SK-N-SH (cell line): ENCODE results near the gene GGACT. TPM values are rescaled to one million over a fixed set of nuclear protein-coding genes. Genes with fewer than 3 reads are reported as not detected.

Source experiments
- CTCF ChIA-PET: fragments of 300-600, 350-600 bp; formaldehyde crosslinking; extraction: SDS; loops from one replicate; lab custom pipeline; 2021; lab: Yijun Ruan, JAX
- POLR2A ChIA-PET: fragments of 350-600 bp; sonication (Branson Sonifier 250); formaldehyde crosslinking; extraction: SDS; loops from one replicate; lab custom pipeline; 2020; ENCODE audit warnings: antibody characterized with exemption, inconsistent platforms; lab: Yijun Ruan, JAX
- DNase-seq: peaks from one replicate; pipeline ENCODE4 v3.0.0; 2012
- H2AFZ ChIP-seq: fragments of 200-600 bp; sonication (generic); 2 replicates; pipeline ENCODE4 v1.8.1; 2016; ENCODE audit warnings: antibody characterized with exemption, mild to moderate bottlenecking, low read depth
- H3F3A ChIP-seq: fragments of 200-600 bp; sonication (generic); replicated peaks from 2 replicates; pipeline ENCODE3; 2016; ENCODE audit warnings: antibody characterized with exemption, mild to moderate bottlenecking; ENCODE audit not compliant: insufficient read depth
- H3K27ac ChIP-seq, 2 experiments: fragments of 200-500 bp in 1 of 2; fragments of 200-600 bp in 1 of 2; sonication (Bioruptor generic) in 1 of 2; sonication (generic), shearing (Covaris generic) in 1 of 2; 2 replicates each; pipeline versions ENCODE4 v1.5.1 to v1.6.1; 2014 to 2016; ENCODE audit warnings: low read depth in 2 of 2, inconsistent platforms in 1 of 2, low read length in 1 of 2, mild to moderate bottlenecking in 1 of 2, mixed read lengths in 1 of 2
- H3K27me3 ChIP-seq: fragments of 200-600 bp; sonication (generic), shearing (Covaris generic); 2 replicates; pipeline ENCODE4 v1.6.1; 2016; ENCODE audit warnings: mixed run types; ENCODE audit not compliant: insufficient read depth
- H3K36me3 ChIP-seq, 2 experiments: fragments of 200-500 bp in 1 of 2; fragments of 200-600 bp in 1 of 2; sonication (Bioruptor generic) in 1 of 2; sonication (generic) in 1 of 2; replicated peaks in 1 of 2; 2 replicates each; pipeline versions ENCODE3 to v1.5.1; 2014 to 2016; ENCODE audit warnings: low read length in 1 of 2, mild to moderate bottlenecking in 1 of 2; ENCODE audit not compliant: insufficient read depth in 2 of 2, control insufficient read depth in 1 of 2
- H3K4me1 ChIP-seq, 2 experiments: fragments of 200-500 bp in 1 of 2; fragments of 200-600 bp in 1 of 2; sonication (Bioruptor generic) in 1 of 2; sonication (generic), shearing (Covaris generic) in 1 of 2; 2 replicates each; pipeline versions ENCODE4 v1.5.1 to v1.6.1; 2014 to 2016; ENCODE audit warnings: low read depth in 1 of 2, low read length in 1 of 2, mixed run types in 1 of 2; ENCODE audit not compliant: insufficient read depth in 2 of 2, control insufficient read depth in 1 of 2
- H3K4me2 ChIP-seq: fragments of 200-600 bp; sonication (generic), shearing (Covaris generic); 2 replicates; pipeline ENCODE4 v1.6.1; 2017; ENCODE audit warnings: mixed run types
- H3K4me3 ChIP-seq, 2 experiments: fragments of 200-500 bp in 1 of 2; fragments of 200-600 bp in 1 of 2; sonication (Bioruptor generic) in 1 of 2; sonication (generic), shearing (Covaris generic) in 1 of 2; 2 replicates each; pipeline versions ENCODE4 v1.5.1 to v1.8.1; 2014 to 2016; ENCODE audit warnings: low read depth in 2 of 2, inconsistent platforms in 1 of 2, low read length in 1 of 2, mild to moderate bottlenecking in 1 of 2, mixed read lengths in 1 of 2, moderate library complexity in 1 of 2
- H3K79me2 ChIP-seq: fragments of 200-600 bp; sonication (generic); 2 replicates; pipeline ENCODE4 v1.8.1; 2017; ENCODE audit warnings: mild to moderate bottlenecking; ENCODE audit not compliant: insufficient read depth
- H3K9ac ChIP-seq: fragments of 200-600 bp; sonication (generic); 2 replicates; pipeline ENCODE4 v1.6.1; 2017; ENCODE audit warnings: mixed run types
- H3K9me2 ChIP-seq: fragments of 200-600 bp; sonication (generic); 2 replicates; pipeline ENCODE4 v1.6.1; 2017; ENCODE audit warnings: mixed run types
- H3K9me3 ChIP-seq: fragments of 200-600 bp; sonication (generic); 2 replicates; pipeline ENCODE4 v1.6.1; 2017; ENCODE audit warnings: mixed run types, mild to moderate bottlenecking, moderate library complexity
- H4K20me1 ChIP-seq: fragments of 200-600 bp; sonication (generic); 2 replicates; pipeline ENCODE4 v1.6.1; 2017; ENCODE audit warnings: mild to moderate bottlenecking, mixed run types; ENCODE audit not compliant: insufficient read depth
- EZH2phosphoT487 ChIP-seq: fragments of 200-600 bp; sonication (generic); IDR thresholded peaks from 2 replicates; pipeline ENCODE4 v1.6.1; 2017; ENCODE audit warnings: low read depth, mixed run types, mild to moderate bottlenecking, antibody characterized with exemption, moderate library complexity, borderline replicate concordance
- FOSL2 ChIP-seq: IDR thresholded peaks from 2 replicates; pipeline ENCODE4 v1.4.0; 2012; ENCODE audit warnings: low read depth, mild to moderate bottlenecking, moderate library complexity, borderline replicate concordance
- GABPA ChIP-seq: IDR thresholded peaks from 2 replicates; pipeline ENCODE4 v1.4.0; 2012; ENCODE audit warnings: low read depth, mild to moderate bottlenecking
- GATA2 ChIP-seq: sonication (generic); formaldehyde crosslinking; IDR thresholded peaks from 2 replicates; pipeline ENCODE4 v1.5.0; 2020; ENCODE audit warnings: mild to moderate bottlenecking, missing genetic modification reagents
- JUND ChIP-seq: IDR thresholded peaks from 2 replicates; pipeline ENCODE4 v1.4.0; 2012
- NFIC ChIP-seq: IDR thresholded peaks from 2 replicates; pipeline ENCODE4 v1.4.0; 2012; ENCODE audit warnings: borderline replicate concordance
- NRF1 ChIP-seq: IDR thresholded peaks from 2 replicates; pipeline ENCODE4 v1.6.1; 2012; ENCODE audit warnings: low read depth, mild to moderate bottlenecking, low read length
- RAD21 ChIP-seq: IDR thresholded peaks from 2 replicates; pipeline ENCODE4 v1.6.1; 2012; ENCODE audit warnings: mild to moderate bottlenecking, low read length
- RFX5 ChIP-seq: IDR thresholded peaks from 2 replicates; pipeline ENCODE4 v1.6.1; 2012; ENCODE audit warnings: mild to moderate bottlenecking, improper control_type of control experiment, low read length
- SIN3A ChIP-seq: IDR thresholded peaks from 2 replicates; pipeline ENCODE4 v1.6.1; 2012; ENCODE audit warnings: low read depth, mild to moderate bottlenecking, low read length, moderate library complexity, borderline replicate concordance
- TCF12 ChIP-seq: IDR thresholded peaks from 2 replicates; pipeline ENCODE4 v1.4.0; 2012
- TEAD4 ChIP-seq: IDR thresholded peaks from 2 replicates; pipeline ENCODE4 v1.4.0; 2012; ENCODE audit warnings: mild to moderate bottlenecking, borderline replicate concordance; ENCODE audit not compliant: insufficient read depth
- whole genome bisulfite sequencing: methylation state at CpG from one replicate; pipeline ENCODE4 v1.1.6; 2017; ENCODE audit warnings: low lambda C conversion rate; 5-methylcytosine and 5-hydroxymethylcytosine counted together
- polyA plus RNA-seq, 3 experiments: library from polyadenylated mRNA; depleted of rRNA; stranded (reverse); fragments of >200 nt; gene quantifications; 2 replicates each; pipeline ENCODE4 v1.2.3, GENCODE V29; 2012
- TF ChIP-seq, protein P1 (sequence below): IDR thresholded peaks from 2 replicates; pipeline ENCODE4 v1.6.1; 2012; ENCODE audit warnings: mild to moderate bottlenecking, low read depth, low read length, moderate library complexity

The GGACT gene
- polyA plus RNA-seq, 1 of the 3 experiments (the other 2 are of a cell fraction) = 7.1 TPM

- TF ChIP-seq, protein P1, sequence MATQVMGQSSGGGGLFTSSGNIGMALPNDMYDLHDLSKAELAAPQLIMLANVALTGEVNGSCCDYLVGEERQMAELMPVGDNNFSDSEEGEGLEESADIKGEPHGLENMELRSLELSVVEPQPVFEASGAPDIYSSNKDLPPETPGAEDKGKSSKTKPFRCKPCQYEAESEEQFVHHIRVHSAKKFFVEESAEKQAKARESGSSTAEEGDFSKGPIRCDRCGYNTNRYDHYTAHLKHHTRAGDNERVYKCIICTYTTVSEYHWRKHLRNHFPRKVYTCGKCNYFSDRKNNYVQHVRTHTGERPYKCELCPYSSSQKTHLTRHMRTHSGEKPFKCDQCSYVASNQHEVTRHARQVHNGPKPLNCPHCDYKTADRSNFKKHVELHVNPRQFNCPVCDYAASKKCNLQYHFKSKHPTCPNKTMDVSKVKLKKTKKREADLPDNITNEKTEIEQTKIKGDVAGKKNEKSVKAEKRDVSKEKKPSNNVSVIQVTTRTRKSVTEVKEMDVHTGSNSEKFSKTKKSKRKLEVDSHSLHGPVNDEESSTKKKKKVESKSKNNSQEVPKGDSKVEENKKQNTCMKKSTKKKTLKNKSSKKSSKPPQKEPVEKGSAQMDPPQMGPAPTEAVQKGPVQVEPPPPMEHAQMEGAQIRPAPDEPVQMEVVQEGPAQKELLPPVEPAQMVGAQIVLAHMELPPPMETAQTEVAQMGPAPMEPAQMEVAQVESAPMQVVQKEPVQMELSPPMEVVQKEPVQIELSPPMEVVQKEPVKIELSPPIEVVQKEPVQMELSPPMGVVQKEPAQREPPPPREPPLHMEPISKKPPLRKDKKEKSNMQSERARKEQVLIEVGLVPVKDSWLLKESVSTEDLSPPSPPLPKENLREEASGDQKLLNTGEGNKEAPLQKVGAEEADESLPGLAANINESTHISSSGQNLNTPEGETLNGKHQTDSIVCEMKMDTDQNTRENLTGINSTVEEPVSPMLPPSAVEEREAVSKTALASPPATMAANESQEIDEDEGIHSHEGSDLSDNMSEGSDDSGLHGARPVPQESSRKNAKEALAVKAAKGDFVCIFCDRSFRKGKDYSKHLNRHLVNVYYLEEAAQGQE = no peak
- TF ChIP-seq RFX5 = no peak
Observed at GRCh38 chr13:100625447-100625846, 36.9 kb upstream of the GGACT start (continued).

- DNase-seq = no peak
- ChIA-PET CTCF (no interaction called here), POLR2A (no interaction called here)
- Histone ChIP-seq H3K27ac (no peak overlapping the region), H3K79me2 (no peaks in the 10 kb centered on the region), H3K36me3 (peaks cover 11 to 24% of the 10 kb centered on the region in 2 experiments), H3K4me1 (no peaks in the 10 kb centered on the region), H3K9me3 (no peaks in the 10 kb centered on the region), H2AFZ (no peak overlapping the region), H3K9ac (no peak overlapping the region), H3K27me3 (no peaks in the 10 kb centered on the region), H3F3A (no peaks in the 10 kb centered on the region), H3K9me2 (no peaks in the 10 kb centered on the region), H3K4me2 (no peak overlapping the region), H3K4me3 (no peak overlapping the region), H4K20me1 (no peaks in the 10 kb centered on the region)
- 97% methylated on average over 4 of the region's 4 CpGs for WGBS
- TF ChIP-seq, protein P1 = no peak
- no peak for TF ChIP-seq SIN3A
- TF ChIP-seq TCF12 = no peak
- TF ChIP-seq JUND = no peak
- no peak for TF ChIP-seq TEAD4
- TF ChIP-seq NRF1 = no peak
- no peak for TF ChIP-seq FOSL2
- TF ChIP-seq GATA2 (CRISPR knock-in tag) = no peak
- no peak for TF ChIP-seq RAD21
- no peak for TF ChIP-seq EZH2phosphoT487
- TF ChIP-seq NFIC = no peak
- no peak for TF ChIP-seq GABPA
Observed at GRCh38 chr13:100620792-100621191, 32.2 kb upstream of the GGACT start.
